C4-2B (cell line): ENCODE measurements around the gene PPME1.

Experiments used
- ZFX ChIP-seq: fragments of 450-650 bp; IDR thresholded peaks from 2 replicates; pipeline ENCODE4 v1.6.1; 2017
- TF ChIP-seq, protein P1 (sequence below): fragments of 450-650 bp; conservative IDR thresholded peaks from 2 replicates; pipeline ENCODE4 v1.5.1; 2017; ENCODE audit warnings: mild to moderate bottlenecking

DNA sequence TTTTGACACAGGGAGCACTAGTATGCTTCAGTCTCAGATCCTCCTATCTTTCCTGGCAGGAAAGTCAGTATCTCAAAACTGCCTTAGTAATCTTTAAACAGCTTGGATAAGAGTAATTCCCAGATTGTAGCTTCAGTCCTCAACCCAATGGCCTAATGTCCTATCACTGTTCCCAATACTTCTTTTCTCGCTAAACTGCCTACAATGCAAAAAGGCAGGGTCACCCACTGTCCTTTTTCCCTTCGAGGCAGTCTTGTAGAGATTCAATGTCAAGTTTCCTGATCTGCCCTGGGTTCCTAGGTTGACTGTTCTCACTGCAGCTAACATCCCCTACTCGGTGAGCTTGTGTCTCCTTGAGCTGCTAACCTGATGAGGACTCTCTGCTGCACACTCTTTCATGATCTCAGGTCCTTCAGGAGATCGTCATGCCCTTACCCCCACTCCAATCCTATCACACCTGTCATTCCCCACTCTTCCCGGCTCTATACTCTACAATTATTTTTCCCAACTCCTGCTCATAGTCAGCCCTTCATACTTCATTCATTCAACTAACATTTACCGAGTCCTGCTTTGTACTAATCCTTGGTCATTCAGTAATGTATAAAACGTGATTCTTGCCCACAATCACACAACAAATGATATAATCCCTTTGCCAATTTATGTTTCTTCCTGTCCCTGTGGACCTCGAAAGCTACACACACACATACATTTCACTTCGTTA is 1.2 kb upstream of the PPME1 start:
- TF ChIP-seq, protein P1, sequence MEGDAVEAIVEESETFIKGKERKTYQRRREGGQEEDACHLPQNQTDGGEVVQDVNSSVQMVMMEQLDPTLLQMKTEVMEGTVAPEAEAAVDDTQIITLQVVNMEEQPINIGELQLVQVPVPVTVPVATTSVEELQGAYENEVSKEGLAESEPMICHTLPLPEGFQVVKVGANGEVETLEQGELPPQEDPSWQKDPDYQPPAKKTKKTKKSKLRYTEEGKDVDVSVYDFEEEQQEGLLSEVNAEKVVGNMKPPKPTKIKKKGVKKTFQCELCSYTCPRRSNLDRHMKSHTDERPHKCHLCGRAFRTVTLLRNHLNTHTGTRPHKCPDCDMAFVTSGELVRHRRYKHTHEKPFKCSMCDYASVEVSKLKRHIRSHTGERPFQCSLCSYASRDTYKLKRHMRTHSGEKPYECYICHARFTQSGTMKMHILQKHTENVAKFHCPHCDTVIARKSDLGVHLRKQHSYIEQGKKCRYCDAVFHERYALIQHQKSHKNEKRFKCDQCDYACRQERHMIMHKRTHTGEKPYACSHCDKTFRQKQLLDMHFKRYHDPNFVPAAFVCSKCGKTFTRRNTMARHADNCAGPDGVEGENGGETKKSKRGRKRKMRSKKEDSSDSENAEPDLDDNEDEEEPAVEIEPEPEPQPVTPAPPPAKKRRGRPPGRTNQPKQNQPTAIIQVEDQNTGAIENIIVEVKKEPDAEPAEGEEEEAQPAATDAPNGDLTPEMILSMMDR = no peak
- TF ChIP-seq ZFX = no peak
